GM12878 (cell line): ENCODE results near the gene CDCA5. TPM values are rescaled to one million over a fixed set of nuclear protein-coding genes. Genes with fewer than 3 reads are reported as not detected.

Experiments
- ATF7 ChIP-seq: fragments of 450-650 bp; IDR thresholded peaks from 2 replicates; pipeline ENCODE4 v1.6.1; 2016; ENCODE audit warnings: low read depth, mild to moderate bottlenecking
- BRCA1 ChIP-seq: IDR thresholded peaks from 2 replicates; pipeline ENCODE4 v1.6.1; 2011; ENCODE audit warnings: low read depth, low read length, improper control_type of control experiment
- E4F1 ChIP-seq: fragments of 450-650 bp; IDR thresholded peaks from 2 replicates; pipeline ENCODE4 v1.6.1; 2018; ENCODE audit warnings: borderline replicate concordance, mild to moderate bottlenecking; ENCODE audit not compliant: partially characterized antibody
- EP300 ChIP-seq, 2 experiments: fragments of 150-350 bp in 1 of 2; IDR thresholded peaks; 2 replicates each; pipeline ENCODE4 v1.6.1; 2011 to 2012; ENCODE audit warnings: low read depth in 2 of 2, low read length in 2 of 2, borderline replicate concordance in 1 of 2, improper control_type of control experiment in 1 of 2, inconsistent platforms in 1 of 2; ENCODE audit not compliant: control insufficient read depth in 1 of 2
- FOS ChIP-seq: IDR thresholded peaks from 3 replicates; pipeline ENCODE4 v1.6.1; 2011; ENCODE audit warnings: borderline replicate concordance; ENCODE audit not compliant: insufficient read length; ENCODE audit errors: extremely low read depth
- GABPA ChIP-seq: IDR thresholded peaks from 2 replicates; pipeline ENCODE4 v1.6.1; 2014; ENCODE audit warnings: antibody characterized with exemption, low read depth, mild to moderate bottlenecking, inconsistent platforms
- HCFC1 ChIP-seq: fragments of 150-350 bp; IDR thresholded peaks from 2 replicates; pipeline ENCODE4 v1.6.1; 2014; ENCODE audit warnings: low read length
- IKZF1 ChIP-seq: fragments of 450-650 bp; conservative IDR thresholded peaks from 2 replicates; pipeline ENCODE4 v1.6.1; 2017; ENCODE audit warnings: antibody characterized with exemption, mild to moderate bottlenecking
- MEF2A ChIP-seq: IDR thresholded peaks from 2 replicates; pipeline ENCODE4 v1.6.1; 2011; ENCODE audit warnings: low read depth, mild to moderate bottlenecking, low read length, moderate library complexity; ENCODE audit not compliant: insufficient read depth
- NBN ChIP-seq: fragments of 450-650 bp; IDR thresholded peaks from 2 replicates; pipeline ENCODE4 v1.6.1; 2016
- NR2C1 ChIP-seq: fragments of 450-650 bp; IDR thresholded peaks from 2 replicates; pipeline ENCODE4 v1.6.1; 2017; ENCODE audit warnings: antibody characterized with exemption, mild to moderate bottlenecking, moderate library complexity
- RAD21 ChIP-seq: IDR thresholded peaks from 2 replicates; pipeline ENCODE4 v1.6.1; 2011; ENCODE audit warnings: mild to moderate bottlenecking, low read depth, low read length, moderate library complexity; ENCODE audit not compliant: insufficient read depth
- TBL1XR1 ChIP-seq: IDR thresholded peaks from 2 replicates; pipeline ENCODE4 v1.6.1; 2012; ENCODE audit warnings: low read depth, low read length, improper control_type of control experiment
- WRNIP1 ChIP-seq: IDR thresholded peaks from 2 replicates; pipeline ENCODE4 v1.6.1; 2011; ENCODE audit warnings: low read depth, low read length, improper control_type of control experiment, borderline replicate concordance
- ZNF622 ChIP-seq: fragments of 450-650 bp; IDR thresholded peaks from 2 replicates; pipeline ENCODE4 v1.6.1; 2017; ENCODE audit warnings: mild to moderate bottlenecking, inconsistent platforms
- ZSCAN29 ChIP-seq: fragments of 450-650 bp; IDR thresholded peaks from 2 replicates; pipeline ENCODE4 v1.6.1; 2017; ENCODE audit warnings: mild to moderate bottlenecking, moderate library complexity
- polyA plus RNA-seq, 11 experiments: library from polyadenylated mRNA; depleted of rRNA in 4 of 11; unstranded in 6 of 11; stranded (reverse) in 5 of 11; fragments of >200 nt; fragmentation: Nextera tagmentation in 4 of 11; fragmentation: Illumina TruSeq in 1 of 11; extraction: Ambion mirVana in 4 of 11; extraction: Trizol in 1 of 11; gene quantifications; 1 replicate in 1 of 11; 2 replicates in 10 of 11; pipeline versions ENCODE4 v1.2.1 to v1.2.3, GENCODE V29; 2011 to 2016; ENCODE audit warnings: inconsistent platforms in 2 of 11, missing spikeins in 2 of 11, low read depth in 1 of 11
- total RNA-seq, 4 experiments: library from RNA; depleted of rRNA in 3 of 4; stranded (reverse); fragments of >200 nt in 3 of 4; fragmentation: Illumina TruSeq in 1 of 4; extraction: Trizol in 1 of 4; gene quantifications; 2 replicates each; pipeline versions ENCODE4 v1.2.1 to v1.2.3, GENCODE V29; 2013 to 2021
- TF ChIP-seq, protein P1 (sequence below): fragments of 450-650 bp; conservative IDR thresholded peaks from 2 replicates; pipeline ENCODE4 v1.6.1; 2017; ENCODE audit warnings: mild to moderate bottlenecking, moderate library complexity
- TF ChIP-seq, protein P2 (sequence below): IDR thresholded peaks from 2 replicates; pipeline ENCODE4 v1.6.1; 2012; ENCODE audit warnings: low read depth, low read length, improper control_type of control experiment
- TF ChIP-seq, protein P3 (sequence below): IDR thresholded peaks from 2 replicates; pipeline ENCODE4 v1.6.1; 2011; ENCODE audit warnings: borderline replicate concordance, low read depth, mild to moderate bottlenecking, moderate library complexity, low read length; ENCODE audit not compliant: insufficient read depth, poor library complexity, severe bottlenecking
- TF ChIP-seq, protein P4 (sequence below), 3 experiments: IDR thresholded peaks in 2 of 3; conservative IDR thresholded peaks in 1 of 3; 2 replicates each; pipeline ENCODE4 v1.5.1; 2011; ENCODE audit warnings: low read depth in 3 of 3, low read length in 3 of 3, mild to moderate bottlenecking in 3 of 3, control low read depth in 2 of 3, moderate library complexity in 2 of 3, inconsistent platforms in 1 of 3, mixed read lengths in 1 of 3; ENCODE audit not compliant: control insufficient read depth in 2 of 3, insufficient read depth in 1 of 3; ENCODE audit errors: extremely low read depth in 1 of 3

Gene CDCA5
- total and polyA plus RNA-seq, 10 of the 15 experiments (the other 5 are each of a cell fraction or from before 2014, with no cell fraction given) = 21.2 to 107 (median 64.9) TPM

GRCh38 chr11:65117206-65118096 is 33.6 kb upstream of the CDCA5 start, which contains the start of gene ZNHIT2 (continued):
- TF ChIP-seq, protein P1, sequence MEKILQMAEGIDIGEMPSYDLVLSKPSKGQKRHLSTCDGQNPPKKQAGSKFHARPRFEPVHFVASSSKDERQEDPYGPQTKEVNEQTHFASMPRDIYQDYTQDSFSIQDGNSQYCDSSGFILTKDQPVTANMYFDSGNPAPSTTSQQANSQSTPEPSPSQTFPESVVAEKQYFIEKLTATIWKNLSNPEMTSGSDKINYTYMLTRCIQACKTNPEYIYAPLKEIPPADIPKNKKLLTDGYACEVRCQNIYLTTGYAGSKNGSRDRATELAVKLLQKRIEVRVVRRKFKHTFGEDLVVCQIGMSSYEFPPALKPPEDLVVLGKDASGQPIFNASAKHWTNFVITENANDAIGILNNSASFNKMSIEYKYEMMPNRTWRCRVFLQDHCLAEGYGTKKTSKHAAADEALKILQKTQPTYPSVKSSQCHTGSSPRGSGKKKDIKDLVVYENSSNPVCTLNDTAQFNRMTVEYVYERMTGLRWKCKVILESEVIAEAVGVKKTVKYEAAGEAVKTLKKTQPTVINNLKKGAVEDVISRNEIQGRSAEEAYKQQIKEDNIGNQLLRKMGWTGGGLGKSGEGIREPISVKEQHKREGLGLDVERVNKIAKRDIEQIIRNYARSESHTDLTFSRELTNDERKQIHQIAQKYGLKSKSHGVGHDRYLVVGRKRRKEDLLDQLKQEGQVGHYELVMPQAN = peak; percentile 98
- TF ChIP-seq BRCA1 (no peak), MEF2A (peak; percentile 38; the same call in 1 of the 2 replicates), EP300 (IDR thresholded peaks at IDR 0.05; ENCODE audit: borderline replicate concordance in 1 of 2, control insufficient read depth in 1 of 2, low read depth in 2 of 2, low read length in 2 of 2) (no peak), FOS (no peak), HCFC1 (peak; percentile 71), RAD21 (peak; percentile 78), ATF7 (peak; percentile 93), E4F1 (no peak), ZNF622 (no peak), GABPA (peak; percentile 98), IKZF1 (peak; percentile 72), WRNIP1 (no peak), ZSCAN29 (peak; percentile 17; the same call in 1 of the 2 replicates), NR2C1 (peak; percentile 98), TBL1XR1 (peak; percentile 75; the same call in 1 of the 2 replicates), NBN (peak; percentile 82)
- TF ChIP-seq, protein P2, sequence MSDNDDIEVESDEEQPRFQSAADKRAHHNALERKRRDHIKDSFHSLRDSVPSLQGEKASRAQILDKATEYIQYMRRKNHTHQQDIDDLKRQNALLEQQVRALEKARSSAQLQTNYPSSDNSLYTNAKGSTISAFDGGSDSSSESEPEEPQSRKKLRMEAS = peak; percentile 86
- TF ChIP-seq, protein P3, sequence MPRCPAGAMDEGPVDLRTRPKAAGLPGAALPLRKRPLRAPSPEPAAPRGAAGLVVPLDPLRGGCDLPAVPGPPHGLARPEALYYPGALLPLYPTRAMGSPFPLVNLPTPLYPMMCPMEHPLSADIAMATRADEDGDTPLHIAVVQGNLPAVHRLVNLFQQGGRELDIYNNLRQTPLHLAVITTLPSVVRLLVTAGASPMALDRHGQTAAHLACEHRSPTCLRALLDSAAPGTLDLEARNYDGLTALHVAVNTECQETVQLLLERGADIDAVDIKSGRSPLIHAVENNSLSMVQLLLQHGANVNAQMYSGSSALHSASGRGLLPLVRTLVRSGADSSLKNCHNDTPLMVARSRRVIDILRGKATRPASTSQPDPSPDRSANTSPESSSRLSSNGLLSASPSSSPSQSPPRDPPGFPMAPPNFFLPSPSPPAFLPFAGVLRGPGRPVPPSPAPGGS = peak; percentile 87
- TF ChIP-seq, protein P4, sequence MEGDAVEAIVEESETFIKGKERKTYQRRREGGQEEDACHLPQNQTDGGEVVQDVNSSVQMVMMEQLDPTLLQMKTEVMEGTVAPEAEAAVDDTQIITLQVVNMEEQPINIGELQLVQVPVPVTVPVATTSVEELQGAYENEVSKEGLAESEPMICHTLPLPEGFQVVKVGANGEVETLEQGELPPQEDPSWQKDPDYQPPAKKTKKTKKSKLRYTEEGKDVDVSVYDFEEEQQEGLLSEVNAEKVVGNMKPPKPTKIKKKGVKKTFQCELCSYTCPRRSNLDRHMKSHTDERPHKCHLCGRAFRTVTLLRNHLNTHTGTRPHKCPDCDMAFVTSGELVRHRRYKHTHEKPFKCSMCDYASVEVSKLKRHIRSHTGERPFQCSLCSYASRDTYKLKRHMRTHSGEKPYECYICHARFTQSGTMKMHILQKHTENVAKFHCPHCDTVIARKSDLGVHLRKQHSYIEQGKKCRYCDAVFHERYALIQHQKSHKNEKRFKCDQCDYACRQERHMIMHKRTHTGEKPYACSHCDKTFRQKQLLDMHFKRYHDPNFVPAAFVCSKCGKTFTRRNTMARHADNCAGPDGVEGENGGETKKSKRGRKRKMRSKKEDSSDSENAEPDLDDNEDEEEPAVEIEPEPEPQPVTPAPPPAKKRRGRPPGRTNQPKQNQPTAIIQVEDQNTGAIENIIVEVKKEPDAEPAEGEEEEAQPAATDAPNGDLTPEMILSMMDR (IDR thresholded peaks at IDR 0.05 in 2 of 3, conservative IDR thresholded peaks at IDR 0.05 in 1 of 3; ENCODE audit: control insufficient read depth in 2 of 3, extremely low read depth in 1 of 3, insufficient read depth in 1 of 3, low read depth in 3 of 3, low read length in 3 of 3) = peak; percentile 85 to 97 (median 93); a peak in 5 of 6 replicates
